Transverse colon (tissue), 4 donors: Measurements from ENCODE around the gene DMRT2.

Source experiments
- POLR2AphosphoS5 ChIP-seq, 3 donors: sonication (generic); formaldehyde crosslinking; IDR thresholded peaks; one replicate each; pipeline ENCODE4 v1.6.1; 2016; ENCODE audit warnings: antibody characterized with exemption in 3 of 3
- TF ChIP-seq, protein P1 (sequence below), 5 experiments: fragments of 200-600 bp in 3 of 5; fragments of 450-650 bp in 2 of 5; sonication (generic) in 3 of 5; IDR thresholded peaks; 1 replicate in 2 of 5; 2 replicates in 3 of 5; pipeline ENCODE4 v1.5.1; 2016 to 2017; ENCODE audit warnings: antibody characterized with exemption in 5 of 5, inconsistent platforms in 3 of 5, mild to moderate bottlenecking in 2 of 5, moderate library complexity in 1 of 5

DNA sequence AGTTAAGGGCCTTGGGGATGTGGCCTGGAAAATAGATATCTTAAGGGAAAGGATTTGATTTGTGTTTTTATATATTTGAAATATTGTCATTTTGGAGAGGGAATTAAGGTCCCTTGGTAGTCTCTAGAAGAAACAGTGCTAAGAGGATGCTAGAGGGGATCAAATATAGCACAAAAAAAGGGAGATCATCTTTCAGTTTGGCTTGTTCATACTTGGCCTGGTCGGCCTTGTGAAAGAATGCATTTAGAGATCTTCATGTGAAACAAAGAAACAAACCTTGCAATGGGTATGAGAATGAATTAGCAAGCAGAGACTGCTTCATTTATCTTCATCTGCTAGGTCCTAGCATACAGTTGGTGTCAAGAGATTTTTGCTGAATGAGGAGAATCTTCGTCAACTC is 15.0 kb downstream of the DMRT2 start:
- TF ChIP-seq, protein P1, sequence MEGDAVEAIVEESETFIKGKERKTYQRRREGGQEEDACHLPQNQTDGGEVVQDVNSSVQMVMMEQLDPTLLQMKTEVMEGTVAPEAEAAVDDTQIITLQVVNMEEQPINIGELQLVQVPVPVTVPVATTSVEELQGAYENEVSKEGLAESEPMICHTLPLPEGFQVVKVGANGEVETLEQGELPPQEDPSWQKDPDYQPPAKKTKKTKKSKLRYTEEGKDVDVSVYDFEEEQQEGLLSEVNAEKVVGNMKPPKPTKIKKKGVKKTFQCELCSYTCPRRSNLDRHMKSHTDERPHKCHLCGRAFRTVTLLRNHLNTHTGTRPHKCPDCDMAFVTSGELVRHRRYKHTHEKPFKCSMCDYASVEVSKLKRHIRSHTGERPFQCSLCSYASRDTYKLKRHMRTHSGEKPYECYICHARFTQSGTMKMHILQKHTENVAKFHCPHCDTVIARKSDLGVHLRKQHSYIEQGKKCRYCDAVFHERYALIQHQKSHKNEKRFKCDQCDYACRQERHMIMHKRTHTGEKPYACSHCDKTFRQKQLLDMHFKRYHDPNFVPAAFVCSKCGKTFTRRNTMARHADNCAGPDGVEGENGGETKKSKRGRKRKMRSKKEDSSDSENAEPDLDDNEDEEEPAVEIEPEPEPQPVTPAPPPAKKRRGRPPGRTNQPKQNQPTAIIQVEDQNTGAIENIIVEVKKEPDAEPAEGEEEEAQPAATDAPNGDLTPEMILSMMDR (IDR thresholded peaks at IDR 0.05) = no peak
- TF ChIP-seq POLR2AphosphoS5 (IDR thresholded peaks at IDR 0.05) = no peak
